ENCODE data around the gene SLCO4A1. TPM values are rescaled to one million over a fixed set of nuclear protein-coding genes. Genes with fewer than 3 reads are reported as not detected.
"Not testable (repeated sequence)": the region's sequence is repeated elsewhere in the genome, so short reads cannot be mapped to it uniquely, and the experiment has no call there.

The SLCO4A1 gene
- total RNA-seq, 5 donors from 2014 or later (not counting 1 experiment from before 2014, with no cell fraction given) = 0.98 to 7.2 (median 5.4) TPM

- Histone ChIP-seq H3K4me1 (ENCODE audit: control insufficient read depth in 1 of 2, extremely low read depth in 1 of 2, insufficient read depth in 2 of 2, low read length in 2 of 2) (peaks cover 0 to 24% of the 10 kb centered on the region in 2 experiments), H3K27me3 (replicated peaks in 1 of 2; ENCODE audit: control insufficient read depth in 2 of 2, extremely low read depth in 1 of 2, insufficient read depth in 2 of 2, low read length in 1 of 2) (peaks cover 0 to 10% of the 10 kb centered on the region in 2 experiments), H3K4me3 (ENCODE audit: control insufficient read depth in 1 of 2, extremely low read depth in 1 of 2, low read length in 1 of 2) (no peak overlapping the region), H3K36me3 (ENCODE audit: control insufficient read depth in 2 of 2, extremely low read depth in 1 of 2, insufficient read depth in 1 of 2, low read length in 1 of 2) (no peaks in the 10 kb centered on the region), H3K9me3 (no peaks in the 10 kb centered on the region), H3K27ac (ENCODE audit: low read length) (no peak overlapping the region)
- peaks cover 11 to 17% (median 12%) of the 10 kb centered on the region in 3 donors for H3K4me1 Mint-ChIP-seq
- H3K4me3 Mint-ChIP-seq = no peak overlapping the region
- H3K27me3 Mint-ChIP-seq = no peaks in the 10 kb centered on the region
- POLR2A ChIA-PET = no interaction called here
- H3K36me3 Mint-ChIP-seq = no peaks in the 10 kb centered on the region
- ATAC-seq (replicated peaks in 1 of 4) = no peak
- DNase-seq = no peak
- WGBS (ENCODE audit: insufficient coverage) = 97% methylated on average over 14 of the region's 21 CpGs
- H3K9me3 Mint-ChIP-seq = no peaks in the 10 kb centered on the region
- H3K27ac Mint-ChIP-seq = no peak overlapping the region
- CTCF ChIA-PET = no interaction called here
Measured at GRCh38 chr20:62625516-62625915, 16.8 kb upstream of the SLCO4A1 start.

- Histone ChIP-seq H3K27me3 (replicated peaks in 1 of 2; ENCODE audit: control insufficient read depth in 2 of 2, extremely low read depth in 1 of 2, insufficient read depth in 2 of 2, low read length in 1 of 2) (peaks cover 0 to 16% of the 10 kb centered on the region in 2 experiments), H3K36me3 (ENCODE audit: control insufficient read depth in 2 of 2, extremely low read depth in 1 of 2, insufficient read depth in 1 of 2, low read length in 1 of 2) (no peaks in the 10 kb centered on the region), H3K4me1 (ENCODE audit: control insufficient read depth in 1 of 2, extremely low read depth in 1 of 2, insufficient read depth in 2 of 2, low read length in 2 of 2) (peaks cover 0 to 24% of the 10 kb centered on the region in 2 experiments), H3K4me3 (ENCODE audit: control insufficient read depth in 1 of 2, extremely low read depth in 1 of 2, low read length in 1 of 2) (no peak overlapping the region), H3K27ac (ENCODE audit: low read length) (no peak overlapping the region), H3K9me3 (no peaks in the 10 kb centered on the region)
- ChIA-PET POLR2A (no interaction called here), CTCF (no interaction called here)
- peaks cover 11 to 17% (median 12%) of the 10 kb centered on the region in 3 donors for H3K4me1 Mint-ChIP-seq
- no peak overlapping the region for H3K27ac Mint-ChIP-seq
- H3K9me3 Mint-ChIP-seq = no peaks in the 10 kb centered on the region
- ATAC-seq (replicated peaks in 1 of 4) (no peak), DNase-seq (no peak)
- H3K4me3 Mint-ChIP-seq = no peak overlapping the region
- WGBS (ENCODE audit: insufficient coverage) = 74% methylated on average over 16 of the region's 20 CpGs
- no peaks in the 10 kb centered on the region for H3K36me3 Mint-ChIP-seq
- H3K27me3 Mint-ChIP-seq = no peaks in the 10 kb centered on the region
Measured at GRCh38 chr20:62625921-62626547, 16.3 kb upstream of the SLCO4A1 start.

- H3K27ac ChIP-seq (ENCODE audit: low read length); H3K9me3 Mint-ChIP-seq; ATAC-seq (replicated peaks in 1 of 4); H3K4me3 ChIP-seq (ENCODE audit: control insufficient read depth in 1 of 2, extremely low read depth in 1 of 2, low read length in 1 of 2); H3K27ac Mint-ChIP-seq; POLR2A ChIA-PET; H3K4me3 Mint-ChIP-seq; DNase-seq; H3K27me3 Mint-ChIP-seq; H3K9me3 ChIP-seq; CTCF ChIA-PET; H3K36me3 ChIP-seq (ENCODE audit: control insufficient read depth in 2 of 2, extremely low read depth in 1 of 2, insufficient read depth in 1 of 2, low read length in 1 of 2); H3K36me3 Mint-ChIP-seq: not testable (repeated sequence)
- 82% methylated on average over 1 of the region's 1 CpG for WGBS (ENCODE audit: insufficient coverage)
- H3K4me1 ChIP-seq (ENCODE audit: control insufficient read depth in 1 of 2, extremely low read depth in 1 of 2, insufficient read depth in 2 of 2, low read length in 2 of 2) = peaks cover 0 to 22% of the 10 kb centered on the region in 2 experiments
- H3K4me1 Mint-ChIP-seq = peaks cover 11 to 15% (median 12%) of the 10 kb centered on the region in 3 donors
- H3K27me3 ChIP-seq (replicated peaks in 1 of 2; ENCODE audit: control insufficient read depth in 2 of 2, extremely low read depth in 1 of 2, insufficient read depth in 2 of 2, low read length in 1 of 2) = peaks cover 0 to 16% of the 10 kb centered on the region in 2 experiments
Measured at GRCh38 chr20:62627425-62627824, 14.9 kb upstream of the SLCO4A1 start.

DNA sequence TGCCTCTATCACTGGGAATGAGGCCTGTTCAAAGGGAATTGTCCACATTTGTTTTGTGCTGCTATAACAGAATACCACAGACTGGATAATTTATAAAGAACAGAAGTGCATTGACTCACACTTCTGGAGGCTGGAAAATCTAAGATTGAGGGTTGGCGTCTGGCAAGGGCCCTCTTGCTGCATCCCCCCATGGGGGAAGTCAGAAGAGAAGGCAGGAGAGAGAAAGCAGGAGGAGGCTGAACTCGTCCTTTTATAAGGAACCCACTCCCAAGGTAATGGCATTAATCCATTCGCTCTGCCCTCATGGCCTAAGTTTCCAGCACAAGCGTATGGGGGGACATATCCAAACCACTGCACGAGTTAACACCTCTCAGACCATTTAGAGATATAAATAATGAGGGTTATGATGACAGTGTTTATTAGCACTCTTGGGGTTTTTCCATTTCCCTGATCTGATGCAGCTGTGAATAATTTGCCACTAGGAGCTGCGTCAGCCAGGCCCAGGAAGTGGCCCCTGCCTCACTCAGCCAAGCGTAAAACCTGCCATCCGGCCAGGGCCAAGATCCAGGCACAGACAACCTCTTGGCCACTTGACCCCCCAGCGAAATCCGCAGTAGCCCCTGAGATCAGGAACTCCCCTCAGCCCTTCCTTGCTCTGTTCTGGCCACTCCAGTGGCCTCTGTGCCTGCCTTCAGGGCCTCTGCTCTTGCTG, 14.2 kb upstream of the SLCO4A1 start:
- no peak for ATAC-seq (replicated peaks in 1 of 4)
- Mint-ChIP-seq H3K27me3 (peaks cover 0 to 7% of the 10 kb centered on the region in 2 donors), H3K36me3 (no peaks in the 10 kb centered on the region), H3K9me3 (no peaks in the 10 kb centered on the region), H3K27ac (no peak overlapping the region), H3K4me3 (no peak overlapping the region), H3K4me1 (peaks cover 9 to 14% (median 11%) of the 10 kb centered on the region in 3 donors)
- H3K9me3 ChIP-seq = no peaks in the 10 kb centered on the region
- ChIA-PET CTCF (no interaction called here), POLR2A (no interaction called here)
- H3K4me1 ChIP-seq (ENCODE audit: control insufficient read depth in 1 of 2, extremely low read depth in 1 of 2, insufficient read depth in 2 of 2, low read length in 2 of 2) = peaks cover 0 to 16% of the 10 kb centered on the region in 2 experiments
- no peak for DNase-seq
- H3K4me3 ChIP-seq (ENCODE audit: control insufficient read depth in 1 of 2, extremely low read depth in 1 of 2, low read length in 1 of 2) = no peak overlapping the region
- no peak overlapping the region for H3K27ac ChIP-seq (ENCODE audit: low read length)
- no peaks in the 10 kb centered on the region for H3K36me3 ChIP-seq (ENCODE audit: control insufficient read depth in 2 of 2, extremely low read depth in 1 of 2, insufficient read depth in 1 of 2, low read length in 1 of 2)
- WGBS (ENCODE audit: insufficient coverage) = 68% methylated on average over 5 of the region's 10 CpGs
- peaks cover 0 to 19% of the 10 kb centered on the region in 2 experiments for H3K27me3 ChIP-seq (replicated peaks in 1 of 2; ENCODE audit: control insufficient read depth in 2 of 2, extremely low read depth in 1 of 2, insufficient read depth in 2 of 2, low read length in 1 of 2)

GRCh38 chr20:62628691-62629090, 13.6 kb upstream of the SLCO4A1 start:
- 80% methylated on average over 2 of the region's 6 CpGs for WGBS (ENCODE audit: insufficient coverage)
- peaks cover 0 to 22% of the 10 kb centered on the region in 2 experiments for H3K27me3 ChIP-seq (replicated peaks in 1 of 2; ENCODE audit: control insufficient read depth in 2 of 2, extremely low read depth in 1 of 2, insufficient read depth in 2 of 2, low read length in 1 of 2)
- Mint-ChIP-seq H3K36me3 (no peaks in the 10 kb centered on the region), H3K4me1 (peaks cover 3 to 7% (median 5%) of the 10 kb centered on the region in 3 donors), H3K27me3 (peaks cover 0 to 13% of the 10 kb centered on the region in 2 donors), H3K27ac (no peak overlapping the region), H3K4me3 (no peak overlapping the region), H3K9me3 (no peaks in the 10 kb centered on the region)
- ATAC-seq (replicated peaks in 1 of 4) (no peak), DNase-seq (no peak)
- H3K9me3 ChIP-seq = no peaks in the 10 kb centered on the region
- H3K27ac ChIP-seq (ENCODE audit: low read length) = no peak overlapping the region
- H3K4me1 ChIP-seq (ENCODE audit: control insufficient read depth in 1 of 2, extremely low read depth in 1 of 2, insufficient read depth in 2 of 2, low read length in 2 of 2) = peaks cover 0 to 10% of the 10 kb centered on the region in 2 experiments
- H3K36me3 ChIP-seq (ENCODE audit: control insufficient read depth in 2 of 2, extremely low read depth in 1 of 2, insufficient read depth in 1 of 2, low read length in 1 of 2) = no peaks in the 10 kb centered on the region
- H3K4me3 ChIP-seq (ENCODE audit: control insufficient read depth in 1 of 2, extremely low read depth in 1 of 2, low read length in 1 of 2) = no peak overlapping the region
- CTCF ChIA-PET = no interaction called here
- POLR2A ChIA-PET = no interaction called here

DNA sequence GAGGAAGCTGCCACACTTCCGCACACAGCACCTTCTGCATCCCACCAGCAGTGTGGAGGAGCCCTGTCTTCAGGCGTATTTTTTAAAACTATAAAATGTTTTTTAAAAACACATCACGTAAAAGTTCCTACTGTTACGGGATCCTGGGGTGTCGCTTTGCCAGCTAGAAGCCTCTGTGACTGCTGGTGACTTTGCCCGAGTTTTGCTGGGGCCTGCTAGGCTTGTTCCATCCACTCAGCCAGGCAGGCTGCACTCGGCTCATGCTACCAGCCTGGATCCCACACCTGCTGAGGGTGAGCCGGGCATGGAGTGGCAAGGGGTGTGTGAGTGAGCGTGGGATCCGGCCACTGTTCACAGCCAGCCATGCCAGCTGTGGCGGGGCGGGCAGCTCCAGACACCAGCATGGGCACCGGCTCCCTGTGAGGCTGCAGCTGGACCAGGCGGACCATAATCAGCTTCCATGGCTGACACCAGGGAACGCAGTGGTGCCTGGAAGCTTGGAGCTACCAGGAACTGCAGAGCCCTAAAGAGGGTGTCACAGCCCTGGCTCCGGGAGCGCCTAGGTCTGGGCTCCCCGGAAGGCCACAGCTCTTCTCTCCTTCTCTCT, 12.3 kb upstream of the SLCO4A1 start:
- POLR2A ChIA-PET = no interaction called here
- H3K27me3 ChIP-seq (replicated peaks in 1 of 2; ENCODE audit: control insufficient read depth in 2 of 2, extremely low read depth in 1 of 2, insufficient read depth in 2 of 2, low read length in 1 of 2) = peaks cover 0 to 35% of the 10 kb centered on the region in 2 experiments
- WGBS (ENCODE audit: insufficient coverage) = 94% methylated on average over 18 of the region's 18 CpGs
- peaks cover 0 to 13% of the 10 kb centered on the region in 2 donors for H3K27me3 Mint-ChIP-seq
- ATAC-seq (replicated peaks in 1 of 4) = no peak
- no peaks in the 10 kb centered on the region for H3K4me1 Mint-ChIP-seq
- no peak overlapping the region for H3K4me3 ChIP-seq (ENCODE audit: control insufficient read depth in 1 of 2, extremely low read depth in 1 of 2, low read length in 1 of 2)
- H3K4me1 ChIP-seq (ENCODE audit: control insufficient read depth in 1 of 2, extremely low read depth in 1 of 2, insufficient read depth in 2 of 2, low read length in 2 of 2) = peaks cover 0 to 2% of the 10 kb centered on the region in 2 experiments
- CTCF ChIA-PET = no interaction called here
- DNase-seq = no peak
- H3K36me3 ChIP-seq (ENCODE audit: control insufficient read depth in 2 of 2, extremely low read depth in 1 of 2, insufficient read depth in 1 of 2, low read length in 1 of 2) = no peaks in the 10 kb centered on the region
- H3K9me3 Mint-ChIP-seq = no peaks in the 10 kb centered on the region
- H3K27ac Mint-ChIP-seq = no peak overlapping the region
- no peak overlapping the region for H3K27ac ChIP-seq (ENCODE audit: low read length)
- no peaks in the 10 kb centered on the region for H3K36me3 Mint-ChIP-seq
- no peak overlapping the region for H3K4me3 Mint-ChIP-seq
- H3K9me3 ChIP-seq = no peaks in the 10 kb centered on the region
